HepG2 (cell line): ENCODE data around the gene BTBD19. TPM values are rescaled to one million over a fixed set of nuclear protein-coding genes. Genes with fewer than 3 reads are reported as not detected.

Experiments
- ATRX ChIP-seq: sonication (generic); formaldehyde crosslinking; IDR thresholded peaks from 2 replicates; pipeline ENCODE4 v1.4.0; 2020; ENCODE audit warnings: missing genetic modification reagents, borderline replicate concordance
- ERF ChIP-seq: IDR thresholded peaks from 2 replicates; pipeline ENCODE4 v1.6.1; 2018; ENCODE audit warnings: missing biosample characterization, missing genetic modification reagents
- ETV6 ChIP-seq: sonication (generic); formaldehyde crosslinking; conservative IDR thresholded peaks from 2 replicates; pipeline ENCODE4 v1.4.0; 2020; ENCODE audit warnings: missing genetic modification reagents
- HMG20A ChIP-seq: IDR thresholded peaks from 2 replicates; pipeline ENCODE4 v1.6.1; 2016; ENCODE audit warnings: borderline replicate concordance
- HNF4G ChIP-seq, 2 experiments: sonication (generic) in 1 of 2; formaldehyde crosslinking in 1 of 2; IDR thresholded peaks; 2 replicates each; pipeline versions ENCODE4 v1.4.0 to v1.6.1; 2011 to 2020; ENCODE audit warnings: borderline replicate concordance in 2 of 2, low read depth in 2 of 2, mild to moderate bottlenecking in 2 of 2, low read length in 1 of 2, missing genetic modification reagents in 1 of 2, moderate library complexity in 1 of 2
- KAT2B ChIP-seq: fragments of 150-350 bp; IDR thresholded peaks from 2 replicates; pipeline ENCODE4 v1.6.1; 2014; ENCODE audit warnings: low read depth, low read length, borderline replicate concordance
- KLF13 ChIP-seq: sonication (generic); formaldehyde crosslinking; IDR thresholded peaks from 2 replicates; pipeline ENCODE4 v1.4.0; 2020; ENCODE audit warnings: mild to moderate bottlenecking, missing genetic modification reagents
- KMT2B ChIP-seq: IDR thresholded peaks from 2 replicates; pipeline ENCODE4 v1.6.1; 2016; ENCODE audit warnings: missing genetic modification reagents, missing compliant biosample characterization
- NAIF1 ChIP-seq: sonication (generic); formaldehyde crosslinking; IDR thresholded peaks from 2 replicates; pipeline ENCODE4 v1.5.0; 2020; ENCODE audit warnings: mild to moderate bottlenecking, missing genetic modification reagents, borderline replicate concordance
- PAWR ChIP-seq: sonication (generic); formaldehyde crosslinking; IDR thresholded peaks from 2 replicates; pipeline ENCODE4 v1.4.0; 2020; ENCODE audit warnings: missing genetic modification reagents, mild to moderate bottlenecking, borderline replicate concordance
- PAX8 ChIP-seq: sonication (generic); formaldehyde crosslinking; IDR thresholded peaks from 2 replicates; pipeline ENCODE4 v1.8.0; 2022; ENCODE audit warnings: mild to moderate bottlenecking, missing genetic modification reagents, borderline replicate concordance
- POLR2A ChIP-seq, 2 experiments: IDR thresholded peaks; 2 replicates each; pipeline ENCODE4 v1.6.1; 2011; ENCODE audit warnings: low read depth in 2 of 2, low read length in 2 of 2, mild to moderate bottlenecking in 1 of 2, moderate library complexity in 1 of 2; ENCODE audit not compliant: insufficient read depth in 1 of 2
- SAP130 ChIP-seq: IDR thresholded peaks from 2 replicates; pipeline ENCODE4 v1.6.1; 2016; ENCODE audit warnings: low read depth
- SYNCRIP ChIP-seq: fragments of 200-400 bp; formaldehyde crosslinking; IDR thresholded peaks from 2 replicates; pipeline ENCODE4 v1.6.1; 2018; ENCODE audit warnings: mild to moderate bottlenecking, low read depth, low read length; ENCODE audit not compliant: insufficient read depth
- TARDBP ChIP-seq: sonication (generic); formaldehyde crosslinking; IDR thresholded peaks from 2 replicates; pipeline ENCODE4 v1.8.0; 2022; ENCODE audit warnings: mild to moderate bottlenecking, missing genetic modification reagents
- ZNF572 ChIP-seq: sonication (generic); formaldehyde crosslinking; IDR thresholded peaks from 2 replicates; pipeline ENCODE4 v1.5.1; 2020; ENCODE audit warnings: mild to moderate bottlenecking, missing genetic modification reagents
- ZNF589 ChIP-seq: sonication (generic); formaldehyde crosslinking; conservative IDR thresholded peaks from 2 replicates; pipeline ENCODE4 v1.8.0; 2022; ENCODE audit warnings: mild to moderate bottlenecking, moderate library complexity, missing genetic modification reagents
- polyA plus RNA-seq, 8 experiments: library from polyadenylated mRNA; depleted of rRNA in 3 of 8; stranded (reverse) in 7 of 8; unstranded in 1 of 8; fragments of >200 nt; fragmentation: Illumina TruSeq in 4 of 8; extraction: Trizol in 4 of 8; gene quantifications; 2 replicates each; pipeline versions ENCODE4 v1.2.1 to v1.2.3, GENCODE V29; 2011 to 2016; ENCODE audit warnings: low read depth in 4 of 8, missing spikeins in 1 of 8, mixed read lengths in 1 of 8; ENCODE audit not compliant: insufficient read depth in 1 of 8
- total RNA-seq, 5 experiments: library from RNA; depleted of rRNA; stranded (reverse); fragments of >200 nt; fragmentation: Illumina TruSeq; extraction: Trizol; gene quantifications; 2 replicates each; pipeline ENCODE4 v1.2.3, GENCODE V29; 2016; ENCODE audit warnings: low read depth in 1 of 5
- TF ChIP-seq, protein P1 (sequence below): sonication (generic); formaldehyde crosslinking; IDR thresholded peaks from 2 replicates; pipeline ENCODE4 v1.4.0; 2020; ENCODE audit warnings: missing genetic modification reagents; ENCODE audit errors: not compliant biosample characterization
- TF ChIP-seq, protein P2 (sequence below): sonication (generic); formaldehyde crosslinking; IDR thresholded peaks from 2 replicates; pipeline ENCODE4 v1.5.0; 2020; ENCODE audit warnings: missing genetic modification reagents
- TF ChIP-seq, protein P3 (sequence below): sonication (generic); formaldehyde crosslinking; IDR thresholded peaks from 2 replicates; pipeline ENCODE4 v1.4.0; 2020; ENCODE audit warnings: mild to moderate bottlenecking, missing genetic modification reagents
- TF ChIP-seq, protein P4 (sequence below): sonication (generic); formaldehyde crosslinking; IDR thresholded peaks from 2 replicates; pipeline ENCODE4 v1.4.0; 2020; ENCODE audit warnings: missing genetic modification reagents

The BTBD19 gene
- total and polyA plus RNA-seq, 2 of the 13 experiments (the other 11 are each of a cell fraction or from before 2014, with no cell fraction given) = 2.7 to 6.7 TPM

DNA sequence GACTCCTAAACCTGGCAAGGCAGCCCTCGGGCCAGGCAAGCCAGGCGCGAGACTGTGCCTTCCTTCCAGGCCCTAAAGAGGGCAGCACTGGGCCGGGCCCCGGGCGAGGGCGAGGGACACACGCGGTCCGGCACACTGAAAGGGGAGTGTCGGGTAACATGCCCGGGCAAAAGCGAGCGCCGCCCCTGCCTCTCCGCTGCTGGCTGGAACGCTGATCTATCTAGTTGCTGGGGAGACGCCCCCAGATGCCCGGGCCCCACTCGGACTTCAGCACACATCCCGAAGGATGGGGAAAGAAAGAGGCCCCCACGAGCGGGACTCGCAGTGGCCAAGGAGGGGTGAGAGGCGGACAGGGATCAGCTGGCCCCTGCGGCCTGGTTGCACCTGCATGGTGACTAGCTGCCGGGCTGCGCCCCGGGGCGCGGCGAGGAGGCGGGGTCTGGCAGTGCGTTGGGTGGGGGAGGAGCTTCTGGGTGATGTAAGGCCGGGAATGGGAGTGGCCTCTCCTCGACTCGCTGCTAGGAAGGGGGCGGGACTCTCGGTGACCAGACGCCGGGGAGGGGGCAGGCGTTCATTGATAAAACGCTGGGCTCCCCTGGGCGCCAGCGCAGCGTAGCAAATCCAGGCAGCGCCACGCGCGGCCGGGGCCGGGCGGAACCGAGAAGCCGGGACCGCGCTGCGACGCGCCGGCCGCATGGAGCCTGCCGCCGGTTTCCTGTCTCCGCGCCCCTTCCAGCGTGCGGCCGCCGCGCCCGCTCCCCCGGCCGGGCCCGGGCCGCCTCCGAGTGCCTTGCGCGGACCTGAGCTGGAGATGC lies 8.3 kb upstream of the BTBD19 start, which contains the start of gene PLK3 (continued):
- TF ChIP-seq TARDBP (CRISPR knock-in tag) = peak; percentile 81; the same call in 1 of the 2 replicates
- no peak for TF ChIP-seq KAT2B
- peak; percentile 96 for TF ChIP-seq PAX8
- TF ChIP-seq KMT2B (CRISPR knock-in tag) = peak; percentile 73; the same call in 1 of the 2 replicates
- peak; percentile 97 for TF ChIP-seq ERF (CRISPR knock-in tag)
- TF ChIP-seq, protein P1, sequence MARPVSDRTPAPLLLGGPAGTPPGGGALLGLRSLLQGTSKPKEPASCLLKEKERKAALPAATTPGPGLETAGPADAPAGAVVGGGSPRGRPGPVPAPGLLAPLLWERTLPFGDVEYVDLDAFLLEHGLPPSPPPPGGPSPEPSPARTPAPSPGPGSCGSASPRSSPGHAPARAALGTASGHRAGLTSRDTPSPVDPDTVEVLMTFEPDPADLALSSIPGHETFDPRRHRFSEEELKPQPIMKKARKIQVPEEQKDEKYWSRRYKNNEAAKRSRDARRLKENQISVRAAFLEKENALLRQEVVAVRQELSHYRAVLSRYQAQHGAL = no peak
- TF ChIP-seq, protein P2, sequence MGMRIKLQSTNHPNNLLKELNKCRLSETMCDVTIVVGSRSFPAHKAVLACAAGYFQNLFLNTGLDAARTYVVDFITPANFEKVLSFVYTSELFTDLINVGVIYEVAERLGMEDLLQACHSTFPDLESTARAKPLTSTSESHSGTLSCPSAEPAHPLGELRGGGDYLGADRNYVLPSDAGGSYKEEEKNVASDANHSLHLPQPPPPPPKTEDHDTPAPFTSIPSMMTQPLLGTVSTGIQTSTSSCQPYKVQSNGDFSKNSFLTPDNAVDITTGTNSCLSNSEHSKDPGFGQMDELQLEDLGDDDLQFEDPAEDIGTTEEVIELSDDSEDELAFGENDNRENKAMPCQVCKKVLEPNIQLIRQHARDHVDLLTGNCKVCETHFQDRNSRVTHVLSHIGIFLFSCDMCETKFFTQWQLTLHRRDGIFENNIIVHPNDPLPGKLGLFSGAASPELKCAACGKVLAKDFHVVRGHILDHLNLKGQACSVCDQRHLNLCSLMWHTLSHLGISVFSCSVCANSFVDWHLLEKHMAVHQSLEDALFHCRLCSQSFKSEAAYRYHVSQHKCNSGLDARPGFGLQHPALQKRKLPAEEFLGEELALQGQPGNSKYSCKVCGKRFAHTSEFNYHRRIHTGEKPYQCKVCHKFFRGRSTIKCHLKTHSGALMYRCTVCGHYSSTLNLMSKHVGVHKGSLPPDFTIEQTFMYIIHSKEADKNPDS (CRISPR knock-in tag) = no peak
- TF ChIP-seq, protein P3, sequence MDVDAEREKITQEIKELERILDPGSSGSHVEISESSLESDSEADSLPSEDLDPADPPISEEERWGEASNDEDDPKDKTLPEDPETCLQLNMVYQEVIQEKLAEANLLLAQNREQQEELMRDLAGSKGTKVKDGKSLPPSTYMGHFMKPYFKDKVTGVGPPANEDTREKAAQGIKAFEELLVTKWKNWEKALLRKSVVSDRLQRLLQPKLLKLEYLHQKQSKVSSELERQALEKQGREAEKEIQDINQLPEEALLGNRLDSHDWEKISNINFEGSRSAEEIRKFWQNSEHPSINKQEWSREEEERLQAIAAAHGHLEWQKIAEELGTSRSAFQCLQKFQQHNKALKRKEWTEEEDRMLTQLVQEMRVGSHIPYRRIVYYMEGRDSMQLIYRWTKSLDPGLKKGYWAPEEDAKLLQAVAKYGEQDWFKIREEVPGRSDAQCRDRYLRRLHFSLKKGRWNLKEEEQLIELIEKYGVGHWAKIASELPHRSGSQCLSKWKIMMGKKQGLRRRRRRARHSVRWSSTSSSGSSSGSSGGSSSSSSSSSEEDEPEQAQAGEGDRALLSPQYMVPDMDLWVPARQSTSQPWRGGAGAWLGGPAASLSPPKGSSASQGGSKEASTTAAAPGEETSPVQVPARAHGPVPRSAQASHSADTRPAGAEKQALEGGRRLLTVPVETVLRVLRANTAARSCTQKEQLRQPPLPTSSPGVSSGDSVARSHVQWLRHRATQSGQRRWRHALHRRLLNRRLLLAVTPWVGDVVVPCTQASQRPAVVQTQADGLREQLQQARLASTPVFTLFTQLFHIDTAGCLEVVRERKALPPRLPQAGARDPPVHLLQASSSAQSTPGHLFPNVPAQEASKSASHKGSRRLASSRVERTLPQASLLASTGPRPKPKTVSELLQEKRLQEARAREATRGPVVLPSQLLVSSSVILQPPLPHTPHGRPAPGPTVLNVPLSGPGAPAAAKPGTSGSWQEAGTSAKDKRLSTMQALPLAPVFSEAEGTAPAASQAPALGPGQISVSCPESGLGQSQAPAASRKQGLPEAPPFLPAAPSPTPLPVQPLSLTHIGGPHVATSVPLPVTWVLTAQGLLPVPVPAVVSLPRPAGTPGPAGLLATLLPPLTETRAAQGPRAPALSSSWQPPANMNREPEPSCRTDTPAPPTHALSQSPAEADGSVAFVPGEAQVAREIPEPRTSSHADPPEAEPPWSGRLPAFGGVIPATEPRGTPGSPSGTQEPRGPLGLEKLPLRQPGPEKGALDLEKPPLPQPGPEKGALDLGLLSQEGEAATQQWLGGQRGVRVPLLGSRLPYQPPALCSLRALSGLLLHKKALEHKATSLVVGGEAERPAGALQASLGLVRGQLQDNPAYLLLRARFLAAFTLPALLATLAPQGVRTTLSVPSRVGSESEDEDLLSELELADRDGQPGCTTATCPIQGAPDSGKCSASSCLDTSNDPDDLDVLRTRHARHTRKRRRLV (CRISPR knock-in tag) = peak; percentile 98
- peak; percentile 59; the same call in 1 of the 2 replicates for TF ChIP-seq NAIF1 (CRISPR knock-in tag)
- TF ChIP-seq, protein P4, sequence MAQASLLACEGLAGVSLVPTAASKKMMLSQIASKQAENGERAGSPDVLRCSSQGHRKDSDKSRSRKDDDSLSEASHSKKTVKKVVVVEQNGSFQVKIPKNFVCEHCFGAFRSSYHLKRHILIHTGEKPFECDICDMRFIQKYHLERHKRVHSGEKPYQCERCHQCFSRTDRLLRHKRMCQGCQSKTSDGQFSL (CRISPR knock-in tag) = no peak
- TF ChIP-seq SAP130 = peak; percentile 91
- TF ChIP-seq KLF13 (CRISPR knock-in tag) = no peak
- peak in 1 of 2 experiments; percentile 92; a peak in 2 of 4 replicates for TF ChIP-seq POLR2A (IDR thresholded peaks at IDR 0.05; ENCODE audit: insufficient read depth in 1 of 2, low read depth in 2 of 2, low read length in 2 of 2)
- TF ChIP-seq ETV6 (CRISPR knock-in tag) = no peak
- TF ChIP-seq HMG20A (CRISPR knock-in tag) = no peak
- TF ChIP-seq ATRX (CRISPR knock-in tag) = no peak
- peak; percentile 76; the same call in 1 of the 2 replicates for TF ChIP-seq ZNF589 (CRISPR knock-in tag)
- TF ChIP-seq SYNCRIP = no peak
- no peak for TF ChIP-seq PAWR (CRISPR knock-in tag)
- 0 out of 2 replicates have a peak, but pooled peaks have one; percentile 16 for TF ChIP-seq HNF4G (IDR thresholded peaks at IDR 0.05; ENCODE audit: borderline replicate concordance, low read depth, low read length)
- peak; percentile 63; the same call in 1 of the 2 replicates for TF ChIP-seq HNF4G (CRISPR knock-in tag; IDR thresholded peaks at IDR 0.05; ENCODE audit: borderline replicate concordance, low read depth)
- no peak; the same call in 1 of the 2 replicates for TF ChIP-seq ZNF572 (CRISPR knock-in tag)
